ENCODE data around the gene ZNF689. TPM values are rescaled to one million over a fixed set of nuclear protein-coding genes. Genes with fewer than 3 reads are reported as not detected.

The ZNF689 gene
- total and polyA plus RNA-seq, 2 of the 13 experiments (the other 11 are each of a cell fraction or from before 2014, with no cell fraction given) = 9.7 to 19.5 TPM

- TF ChIP-seq ZNF296 (CRISPR knock-in tag; conservative IDR thresholded peaks at IDR 0.05) (no peak), HNF1A (IDR thresholded peaks at IDR 0.05; ENCODE audit: low read depth) (no peak), HNF1A (CRISPR knock-in tag; IDR thresholded peaks at IDR 0.05; ENCODE audit: borderline replicate concordance) (0 out of 2 replicates have a peak, but pooled peaks have one; percentile 12), REPIN1 (CRISPR knock-in tag; IDR thresholded peaks at IDR 0.05; ENCODE audit: borderline replicate concordance, low read depth) (peak; percentile 77), ZNF670 (CRISPR knock-in tag; IDR thresholded peaks at IDR 0.05; ENCODE audit: borderline replicate concordance) (0 out of 2 replicates have a peak, but pooled peaks have one; percentile 51), ZNF75D (CRISPR knock-in tag; IDR thresholded peaks at IDR 0.05; ENCODE audit: borderline replicate concordance) (no peak), IRF1 (CRISPR knock-in tag; IDR thresholded peaks at IDR 0.05; ENCODE audit: low read depth) (0 out of 2 replicates have a peak, but pooled peaks have one; percentile 4), RAD21 (CRISPR knock-in tag; IDR thresholded peaks at IDR 0.05) (peak; percentile 53), ZNF512B (CRISPR knock-in tag; IDR thresholded peaks at IDR 0.05; ENCODE audit: borderline replicate concordance) (no peak), ZNF629 (CRISPR knock-in tag; conservative IDR thresholded peaks at IDR 0.05) (no peak), MED13 (CRISPR knock-in tag; IDR thresholded peaks at IDR 0.05) (0 out of 2 replicates have a peak, but pooled peaks have one; percentile 48), SP4 (CRISPR knock-in tag; IDR thresholded peaks at IDR 0.05) (peak; percentile 87), KMT2B (CRISPR knock-in tag; IDR thresholded peaks at IDR 0.05) (peak; percentile 63), IRF2 (CRISPR knock-in tag; IDR thresholded peaks at IDR 0.05) (peak; percentile 16; the same call in 1 of the 2 replicates), ZNF607 (CRISPR knock-in tag; IDR thresholded peaks at IDR 0.05; ENCODE audit: borderline replicate concordance) (0 out of 2 replicates have a peak, but pooled peaks have one; percentile 39), ZMAT3 (CRISPR knock-in tag; conservative IDR thresholded peaks at IDR 0.05) (no peak; the same call in 1 of the 2 replicates), NFKBIZ (CRISPR knock-in tag; IDR thresholded peaks at IDR 0.05) (no peak), NONO (IDR thresholded peaks at IDR 0.05) (no peak), NONO (CRISPR knock-in tag; conservative IDR thresholded peaks at IDR 0.05) (peak; percentile 15), NKX3-1 (CRISPR knock-in tag; IDR thresholded peaks at IDR 0.05) (no peak)
- TF ChIP-seq, protein P1, sequence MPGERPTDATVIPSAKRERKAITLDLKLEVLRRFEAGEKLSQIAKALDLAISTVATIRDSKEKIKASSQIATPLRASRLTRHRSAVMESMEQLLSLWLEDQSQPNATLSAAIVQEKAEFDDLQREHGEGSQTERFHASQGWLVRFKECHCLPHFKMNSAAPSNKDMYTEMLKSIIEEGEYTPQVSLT (CRISPR knock-in tag; IDR thresholded peaks at IDR 0.05; ENCODE audit: borderline replicate concordance, low read depth) = no peak; the same call in 1 of the 2 replicates
Observed at GRCh38 chr16:30571445-30572322, 38.5 kb downstream of the ZNF689 start, which contains the start of gene ZNF688 (continued).

Measured in HepG2 (cell line).